Activated CD8-positive, alpha-beta T cell treated with anti-CD3 and anti-CD28 coated beads, Interleukin-2, amount 10 ng/mL, durations not matched to agents 7 days and 5 days (primary cell): ENCODE results near the gene FABP6. TPM values are rescaled to one million over a fixed set of nuclear protein-coding genes. Genes with fewer than 3 reads are reported as not detected.
A peak's percentile ranks its signal among the peaks of the same experiment; 100 is the strongest.

Experiments used
- ATAC-seq: fragments of 150-1000 bp; cut with Tn5 transposase; one replicate; pipeline ENCODE4 v1.10.0; 2021; ENCODE audit warnings: moderate library complexity
- CTCF ChIA-PET: fragments of 350-600 bp; sonication (Branson Sonifier 250); formaldehyde crosslinking; loops from one replicate; lab custom pipeline; 2021; ENCODE audit warnings: antibody characterized with exemption; lab: Charles Lee
- POLR2A ChIA-PET: fragments of 350-600 bp; sonication (Branson Sonifier 250); formaldehyde crosslinking; loops from one replicate; lab custom pipeline; 2021; ENCODE audit warnings: antibody characterized with exemption; lab: Charles Lee
- DNase-seq: peaks from one replicate; pipeline ENCODE4 v3.0.0-alpha.2; 2020
- H3K27ac Mint-ChIP-seq: one replicate; pipeline ENCODE4 v1.8.0; 2021; ENCODE audit warnings: mild to moderate bottlenecking, mixed read lengths
- H3K27me3 Mint-ChIP-seq: one replicate; pipeline ENCODE4 v1.8.0; 2021; ENCODE audit warnings: low read depth, mixed read lengths
- H3K36me3 Mint-ChIP-seq: one replicate; pipeline ENCODE4 v1.8.0; 2021; ENCODE audit warnings: low read depth, mixed read lengths
- H3K4me1 Mint-ChIP-seq: one replicate; pipeline ENCODE4 v1.8.0; 2021; ENCODE audit warnings: low read depth, mixed read lengths
- H3K4me3 Mint-ChIP-seq: one replicate; pipeline ENCODE4 v1.8.0; 2021; ENCODE audit warnings: mild to moderate bottlenecking, mixed read lengths
- H3K9me3 Mint-ChIP-seq: one replicate; pipeline ENCODE4 v1.8.0; 2022; ENCODE audit warnings: mixed read lengths; ENCODE audit not compliant: insufficient read depth
- total RNA-seq, 2 experiments: library from RNA; stranded (reverse); gene quantifications; one replicate each; pipeline ENCODE4 v1.2.3, GENCODE V29; 2021

The FABP6 gene
- total RNA-seq, 2 experiments from 2014 or later: not detected

- no peak for DNase-seq
- Mint-ChIP-seq H3K4me1 (peaks cover 11% of the 10 kb centered on the region), H3K9me3 (no peaks in the 10 kb centered on the region), H3K27me3 (no peaks in the 10 kb centered on the region), H3K4me3 (no peak overlapping the region), H3K36me3 (no peaks in the 10 kb centered on the region), H3K27ac (no peak overlapping the region)
- no peak for ATAC-seq
- CTCF ChIA-PET: interaction anchor here (0.9 to 1.8 kb wide), 4 partner anchors 132 to 176 kb away, joined by 3 to 9 read pairs (median 4); no protein-coding TSS in a partner anchor
- POLR2A ChIA-PET: interaction anchor here (0.6 kb wide), 1 partner anchor 188 kb away, joined by 3 read pairs; the partner anchor contains the start of gene TTC1
Observed at GRCh38 chr5:160197341-160198144, 31.8 kb upstream of the FABP6 start.

- ChIA-PET CTCF (interaction anchor here (0.9 to 2.5 kb wide), 6 partner anchors 11 to 176 kb away, joined by 3 to 23 read pairs (median 5); no protein-coding TSS in a partner anchor), POLR2A (no interaction called here)
- H3K27ac Mint-ChIP-seq: no peak overlapping the region
- H3K27me3 Mint-ChIP-seq: no peaks in the 10 kb centered on the region
- DNase-seq: no peak
- no peaks in the 10 kb centered on the region for H3K36me3 Mint-ChIP-seq
- H3K9me3 Mint-ChIP-seq: no peaks in the 10 kb centered on the region
- H3K4me3 Mint-ChIP-seq: no peak overlapping the region
- ATAC-seq: no peak
- H3K4me1 Mint-ChIP-seq: peaks cover 6% of the 10 kb centered on the region
Observed at GRCh38 chr5:160198146-160198545, 31.2 kb upstream of the FABP6 start.

DNA sequence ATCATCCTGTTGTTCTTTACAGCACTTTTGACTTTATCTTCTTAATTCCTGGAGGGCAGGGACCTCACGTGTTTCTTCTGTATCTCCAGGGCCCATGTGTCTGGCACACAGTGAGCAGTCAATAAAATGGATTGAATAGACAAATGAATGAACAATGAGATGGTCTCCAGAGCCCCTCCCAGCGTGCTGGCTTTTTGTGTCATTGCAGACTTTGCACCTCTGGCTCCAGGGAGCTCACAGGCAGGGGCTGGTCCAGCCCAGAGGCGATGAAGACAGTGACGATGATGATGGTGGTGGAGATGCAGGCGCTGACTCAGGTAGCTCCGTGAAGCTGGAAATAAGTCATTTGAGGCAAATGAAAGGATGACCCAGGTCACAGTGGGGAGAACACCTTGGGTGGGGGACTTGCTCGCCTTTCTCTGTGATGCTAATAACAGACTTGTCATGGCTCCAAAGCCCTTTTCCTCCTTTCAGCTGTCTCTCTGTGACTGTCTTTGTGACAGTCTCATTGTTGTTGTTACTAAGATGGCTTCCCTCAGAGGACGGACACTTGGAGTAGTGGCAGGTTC is 30.4 kb upstream of the FABP6 start:
- ATAC-seq: no peak
- peaks cover 3% of the 10 kb centered on the region for H3K4me1 Mint-ChIP-seq
- no peak overlapping the region for H3K27ac Mint-ChIP-seq

DNA sequence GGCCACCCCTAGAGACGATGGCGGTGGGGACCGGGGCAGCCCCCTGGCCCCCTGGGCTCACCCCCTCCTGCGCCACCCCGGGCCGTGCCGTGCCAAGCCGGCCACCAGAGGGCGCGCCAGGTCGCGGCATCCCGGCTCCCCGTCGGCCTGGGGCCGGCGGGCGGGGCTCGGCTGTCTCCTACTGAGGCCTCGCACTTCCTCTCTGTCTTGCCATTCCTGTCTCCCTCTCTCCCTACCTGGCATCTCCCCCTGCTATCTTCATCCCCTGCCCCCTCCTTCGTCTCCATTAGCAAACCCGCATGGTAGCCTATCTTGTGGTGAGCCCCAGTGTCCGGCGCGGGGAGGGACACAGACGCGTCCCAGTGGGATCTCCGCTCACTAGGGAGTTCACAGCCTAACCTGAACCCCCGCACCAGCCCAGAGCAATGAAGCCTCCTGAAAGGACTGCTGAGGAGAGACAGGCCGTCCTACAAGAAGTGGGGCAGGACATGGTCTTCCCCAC is 29.8 kb upstream of the FABP6 start:
- H3K4me3 Mint-ChIP-seq: peak overlapping the region; percentile 58
- DNase-seq (peak; percentile 70), ATAC-seq (peak; percentile 100)
- H3K27ac Mint-ChIP-seq: no peak overlapping the region
- no peaks in the 10 kb centered on the region for H3K9me3 Mint-ChIP-seq
- H3K36me3 Mint-ChIP-seq: no peaks in the 10 kb centered on the region
- CTCF ChIA-PET: interaction anchor here (0.6 to 2.5 kb wide), 9 partner anchors 15 to 194 kb away, joined by 3 to 23 read pairs (median 3); no protein-coding TSS in a partner anchor
- POLR2A ChIA-PET: no interaction called here
- H3K27me3 Mint-ChIP-seq: no peaks in the 10 kb centered on the region
- H3K4me1 Mint-ChIP-seq: peaks cover 3% of the 10 kb centered on the region

More for the DNA sequence above, 30.4 kb upstream of the FABP6 start:
- H3K9me3 Mint-ChIP-seq: no peaks in the 10 kb centered on the region
- no peak overlapping the region for H3K4me3 Mint-ChIP-seq
- no peaks in the 10 kb centered on the region for H3K36me3 Mint-ChIP-seq
- ChIA-PET POLR2A (no interaction called here), CTCF (interaction anchor here (0.6 to 2.5 kb wide), 12 partner anchors 11 to 195 kb away, joined by 3 to 23 read pairs (median 4); no protein-coding TSS in a partner anchor)
- no peaks in the 10 kb centered on the region for H3K27me3 Mint-ChIP-seq
- no peak for DNase-seq

DNA sequence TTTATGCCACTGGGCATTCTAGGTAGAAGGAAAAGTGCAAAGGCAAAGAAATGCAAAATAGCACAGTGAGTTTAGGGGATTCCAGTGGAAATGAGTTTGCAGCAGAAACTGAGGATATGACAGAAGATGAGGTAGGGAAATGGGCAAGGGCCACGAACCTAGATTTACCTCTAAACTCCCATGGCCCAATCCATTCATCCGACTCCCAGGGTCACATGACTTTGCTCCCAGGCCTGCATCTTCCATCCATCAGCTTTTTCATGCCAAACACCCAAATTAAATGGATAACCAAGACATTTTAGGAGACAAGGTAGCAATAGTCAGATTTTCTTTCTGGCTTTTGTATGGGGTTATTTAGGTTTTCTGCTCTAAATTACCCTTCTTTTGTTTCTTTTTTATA is 22.2 kb upstream of the FABP6 start:
- no peaks in the 10 kb centered on the region for H3K4me1 Mint-ChIP-seq
- DNase-seq (no peak), ATAC-seq (no peak)
- H3K9me3 Mint-ChIP-seq: no peaks in the 10 kb centered on the region
- H3K36me3 Mint-ChIP-seq: no peaks in the 10 kb centered on the region
- no peak overlapping the region for H3K27ac Mint-ChIP-seq
- no peak overlapping the region for H3K4me3 Mint-ChIP-seq
- H3K27me3 Mint-ChIP-seq: peaks cover 3% of the 10 kb centered on the region
- POLR2A ChIA-PET: no interaction called here
- CTCF ChIA-PET: no interaction called here

DNA sequence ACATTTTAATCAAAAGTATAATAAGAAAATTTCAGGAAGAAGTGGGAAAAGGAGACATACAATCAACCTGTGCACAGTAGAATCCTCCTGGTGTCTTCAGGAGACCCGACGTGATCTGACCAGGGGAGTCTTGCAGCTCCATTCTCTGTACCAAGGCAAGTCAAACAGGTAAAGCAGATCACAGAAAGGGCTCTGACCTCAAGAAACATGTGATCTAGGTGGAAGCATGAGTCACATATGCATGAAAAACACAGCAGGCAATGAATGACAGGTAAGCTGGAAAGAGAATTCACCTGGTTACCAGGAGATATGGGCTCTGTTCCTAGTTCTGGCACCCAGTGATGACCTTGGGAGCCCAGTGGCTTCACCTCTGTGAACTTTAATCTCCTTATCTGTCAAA is 19.4 kb upstream of the FABP6 start:
- H3K27ac Mint-ChIP-seq: no peak overlapping the region
- CTCF ChIA-PET: no interaction called here
- ATAC-seq: no peak

GRCh38 chr5:160210606-160211005 is 18.7 kb upstream of the FABP6 start:
- Mint-ChIP-seq H3K36me3 (no peaks in the 10 kb centered on the region), H3K9me3 (no peaks in the 10 kb centered on the region), H3K27me3 (peaks cover 6% of the 10 kb centered on the region), H3K27ac (no peak overlapping the region), H3K4me1 (no peaks in the 10 kb centered on the region), H3K4me3 (no peak overlapping the region)
- ChIA-PET POLR2A (no interaction called here), CTCF (interaction anchor here (1.8 kb wide), 1 partner anchor 135 kb away, joined by 5 read pairs; no protein-coding TSS in a partner anchor)
- ATAC-seq (no peak), DNase-seq (no peak)

More for the DNA sequence above, 19.4 kb upstream of the FABP6 start:
- no peaks in the 10 kb centered on the region for H3K4me1 Mint-ChIP-seq
- H3K36me3 Mint-ChIP-seq: no peaks in the 10 kb centered on the region
- POLR2A ChIA-PET: no interaction called here
- DNase-seq: no peak
- H3K9me3 Mint-ChIP-seq: no peaks in the 10 kb centered on the region
- no peak overlapping the region for H3K4me3 Mint-ChIP-seq
- H3K27me3 Mint-ChIP-seq: peaks cover 5% of the 10 kb centered on the region

DNA sequence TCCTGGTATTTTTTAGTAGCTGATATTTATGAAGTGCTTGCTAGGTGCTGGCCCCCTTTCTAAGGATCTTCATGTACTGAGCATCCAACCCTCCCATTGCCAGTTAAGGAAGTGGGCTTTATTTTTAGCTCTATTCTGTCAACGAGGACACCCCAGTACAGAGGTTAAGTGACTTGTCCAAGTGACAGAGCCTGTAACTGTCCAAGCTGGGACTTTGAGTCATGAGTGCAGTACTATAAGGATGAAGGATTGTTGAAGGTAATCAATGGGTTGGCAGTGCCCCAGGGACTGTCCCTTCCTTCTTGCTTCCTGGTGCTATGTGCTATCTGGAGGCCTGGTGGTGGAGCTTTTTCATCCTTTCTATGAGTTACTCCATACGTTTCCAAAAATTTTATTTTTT is 18.0 kb upstream of the FABP6 start:
- H3K36me3 Mint-ChIP-seq: no peaks in the 10 kb centered on the region
- no peak for ATAC-seq
- DNase-seq: no peak
- H3K9me3 Mint-ChIP-seq: no peaks in the 10 kb centered on the region
- H3K4me3 Mint-ChIP-seq: no peak overlapping the region
- ChIA-PET POLR2A (no interaction called here), CTCF (interaction anchor here (1.8 kb wide), 1 partner anchor 134 kb away, joined by 5 read pairs; no protein-coding TSS in a partner anchor)
- no peak overlapping the region for H3K27ac Mint-ChIP-seq
- H3K4me1 Mint-ChIP-seq: no peaks in the 10 kb centered on the region
- peaks cover 9% of the 10 kb centered on the region for H3K27me3 Mint-ChIP-seq

- ATAC-seq (no peak), DNase-seq (no peak)
- Mint-ChIP-seq H3K9me3 (no peaks in the 10 kb centered on the region), H3K27me3 (peaks cover 7% of the 10 kb centered on the region), H3K36me3 (no peaks in the 10 kb centered on the region), H3K4me3 (no peak overlapping the region), H3K27ac (no peak overlapping the region), H3K4me1 (no peaks in the 10 kb centered on the region)
- CTCF ChIA-PET: interaction anchor here (1.3 kb wide), 1 partner anchor 14 kb away, joined by 3 read pairs; no protein-coding TSS in a partner anchor
- POLR2A ChIA-PET: no interaction called here
Observed at GRCh38 chr5:160213537-160213936, 15.8 kb upstream of the FABP6 start.

- ChIA-PET POLR2A (no interaction called here), CTCF (no interaction called here)
- no peaks in the 10 kb centered on the region for H3K36me3 Mint-ChIP-seq
- ATAC-seq: no peak
- no peaks in the 10 kb centered on the region for H3K9me3 Mint-ChIP-seq
- H3K4me3 Mint-ChIP-seq: no peak overlapping the region
- no peaks in the 10 kb centered on the region for H3K4me1 Mint-ChIP-seq
- no peak overlapping the region for H3K27ac Mint-ChIP-seq
- no peak for DNase-seq
- H3K27me3 Mint-ChIP-seq: peaks cover 7% of the 10 kb centered on the region
Observed at GRCh38 chr5:160219356-160219755, 9.9 kb upstream of the FABP6 start.

GRCh38 chr5:160221082-160221481 is 8.2 kb upstream of the FABP6 start:
- no peak for ATAC-seq
- POLR2A ChIA-PET: no interaction called here

GRCh38 chr5:160227012-160227411 is 2.3 kb upstream of the FABP6 start:
- Mint-ChIP-seq H3K9me3 (no peaks in the 10 kb centered on the region), H3K27me3 (peaks cover 3% of the 10 kb centered on the region), H3K36me3 (no peaks in the 10 kb centered on the region), H3K4me1 (no peaks in the 10 kb centered on the region), H3K4me3 (no peak overlapping the region), H3K27ac (no peak overlapping the region)
- POLR2A ChIA-PET: no interaction called here
- CTCF ChIA-PET: interaction anchor here (0.9 kb wide), 1 partner anchor 14 kb away, joined by 3 read pairs; no protein-coding TSS in a partner anchor
- DNase-seq (no peak), ATAC-seq (no peak)

More at GRCh38 chr5:160221082-160221481, 8.2 kb upstream of the FABP6 start:
- Mint-ChIP-seq H3K27me3 (no peaks in the 10 kb centered on the region), H3K4me3 (no peak overlapping the region), H3K36me3 (no peaks in the 10 kb centered on the region), H3K4me1 (no peaks in the 10 kb centered on the region), H3K27ac (no peak overlapping the region), H3K9me3 (no peaks in the 10 kb centered on the region)
- CTCF ChIA-PET: no interaction called here
- no peak for DNase-seq
